ENCODE results near the gene TMEM232. TPM values are rescaled to one million over a fixed set of nuclear protein-coding genes. Genes with fewer than 3 reads are reported as not detected.

TMEM232 gene
- total and polyA plus RNA-seq, 2 donors (not counting 3 experiments of a cell fraction or from before 2014, with no cell fraction given): 0.17 to 0.38 TPM

DNA sequence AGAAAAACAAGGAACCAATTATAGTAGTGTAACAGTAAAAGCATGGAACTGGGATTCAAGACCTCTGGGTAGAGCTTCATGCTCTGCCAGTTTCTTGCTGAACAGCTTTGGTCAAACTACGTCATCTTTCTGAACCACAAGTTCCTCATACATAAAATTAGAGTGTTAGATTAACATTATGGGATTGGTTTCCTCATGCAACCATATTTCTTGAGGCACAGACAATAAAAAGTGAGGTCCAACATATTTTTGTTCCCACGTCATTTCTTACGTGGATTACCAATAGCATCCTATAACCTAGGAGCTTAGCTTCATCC lies 354.8 kb downstream of the TMEM232 start:
- H3K9ac ChIP-seq (replicated peaks; ENCODE audit: extremely low read depth, insufficient read depth, low read length): no peak overlapping the region
- POLR2A ChIA-PET: no interaction called here
- H4K20me1 ChIP-seq (replicated peaks; ENCODE audit: control insufficient read depth, extremely low read depth, insufficient read depth, low read length): no peaks in the 10 kb centered on the region
- no peaks in the 10 kb centered on the region for H3K79me2 ChIP-seq (ENCODE audit: control insufficient read depth, insufficient read depth, low read length)
- no peak overlapping the region for H3K27ac ChIP-seq (ENCODE audit: insufficient read depth, low read depth, low read length)
- BruUV-seq (replicated peaks): no TSS peak
- H3K9me1 ChIP-seq (replicated peaks; ENCODE audit: control insufficient read depth, extremely low read depth, insufficient read depth, low read length): no peaks in the 10 kb centered on the region
- H2AFZ ChIP-seq (ENCODE audit: low read depth, low read length): no peak overlapping the region
- H3K36me3 ChIP-seq (ENCODE audit: control insufficient read depth in 2 of 2, extremely low read depth in 1 of 2, insufficient read depth in 2 of 2, low read length in 2 of 2): no peaks in the 10 kb centered on the region
- H3K4me3 ChIP-seq (replicated peaks in 1 of 3; ENCODE audit: insufficient read depth in 1 of 3, low read depth in 1 of 3, low read length in 3 of 3): no peak overlapping the region
- no peak overlapping the region for H3K4me2 ChIP-seq (ENCODE audit: insufficient read depth, low read length)
- TF ChIP-seq POLR2A (IDR thresholded peaks at IDR 0.05; ENCODE audit: low read depth, low read length): no peak
- no peak for TF ChIP-seq FOS (IDR thresholded peaks at IDR 0.05; ENCODE audit: borderline replicate concordance, insufficient read depth, low read length)
- TF ChIP-seq EZH2 (IDR thresholded peaks at IDR 0.05; ENCODE audit: borderline replicate concordance, low read depth, low read length, severe bottlenecking): no peak
- TF ChIP-seq MYC (IDR thresholded peaks at IDR 0.05; ENCODE audit: low read depth, low read length): no peak
- TF ChIP-seq, protein P1, sequence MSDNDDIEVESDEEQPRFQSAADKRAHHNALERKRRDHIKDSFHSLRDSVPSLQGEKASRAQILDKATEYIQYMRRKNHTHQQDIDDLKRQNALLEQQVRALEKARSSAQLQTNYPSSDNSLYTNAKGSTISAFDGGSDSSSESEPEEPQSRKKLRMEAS (IDR thresholded peaks at IDR 0.05; ENCODE audit: insufficient read depth, insufficient read length): no peak
- no peak for TF ChIP-seq GATA2 (IDR thresholded peaks at IDR 0.05; ENCODE audit: insufficient read depth, insufficient read length, low read depth, low read length)
- no peak for TF ChIP-seq POLR2AphosphoS5 (IDR thresholded peaks at IDR 0.05; ENCODE audit: insufficient read depth, low read depth, low read length)
- TF ChIP-seq, protein P2, sequence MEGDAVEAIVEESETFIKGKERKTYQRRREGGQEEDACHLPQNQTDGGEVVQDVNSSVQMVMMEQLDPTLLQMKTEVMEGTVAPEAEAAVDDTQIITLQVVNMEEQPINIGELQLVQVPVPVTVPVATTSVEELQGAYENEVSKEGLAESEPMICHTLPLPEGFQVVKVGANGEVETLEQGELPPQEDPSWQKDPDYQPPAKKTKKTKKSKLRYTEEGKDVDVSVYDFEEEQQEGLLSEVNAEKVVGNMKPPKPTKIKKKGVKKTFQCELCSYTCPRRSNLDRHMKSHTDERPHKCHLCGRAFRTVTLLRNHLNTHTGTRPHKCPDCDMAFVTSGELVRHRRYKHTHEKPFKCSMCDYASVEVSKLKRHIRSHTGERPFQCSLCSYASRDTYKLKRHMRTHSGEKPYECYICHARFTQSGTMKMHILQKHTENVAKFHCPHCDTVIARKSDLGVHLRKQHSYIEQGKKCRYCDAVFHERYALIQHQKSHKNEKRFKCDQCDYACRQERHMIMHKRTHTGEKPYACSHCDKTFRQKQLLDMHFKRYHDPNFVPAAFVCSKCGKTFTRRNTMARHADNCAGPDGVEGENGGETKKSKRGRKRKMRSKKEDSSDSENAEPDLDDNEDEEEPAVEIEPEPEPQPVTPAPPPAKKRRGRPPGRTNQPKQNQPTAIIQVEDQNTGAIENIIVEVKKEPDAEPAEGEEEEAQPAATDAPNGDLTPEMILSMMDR (IDR thresholded peaks at IDR 0.05; ENCODE audit: extremely low read depth in 1 of 2, insufficient read depth in 1 of 2, low read depth in 1 of 2, low read length in 2 of 2): no peak
- TF ChIP-seq JUN (IDR thresholded peaks at IDR 0.05; ENCODE audit: borderline replicate concordance, insufficient read depth, insufficient read length, low read depth): no peak
- no peak for FAIRE-seq
- dilution Hi-C loops (cut with MboI; ENCODE audit: extremely low pct_ligation_motif_present, low sequenced_read_pairs) (no loop called here), intact Hi-C loops (cut with micrococcal nuclease) (no loop called here)
- H3K27me3 ChIP-seq (ENCODE audit: control insufficient read depth in 2 of 2, insufficient read depth in 2 of 2, low read length in 2 of 2): no peaks in the 10 kb centered on the region
- CTCF ChIA-PET: no interaction called here
- no peaks in the 10 kb centered on the region for H3K4me1 ChIP-seq (ENCODE audit: control insufficient read depth, extremely low read depth, insufficient read depth, low read length)
- no peaks in the 10 kb centered on the region for H3K9me3 ChIP-seq (replicated peaks; ENCODE audit: control insufficient read depth, insufficient read depth, low read length)
- DNase-seq (ENCODE audit: low read depth, low spot score): no peak
